Right cardiac atrium (tissue), 5 donors: ENCODE measurements around the gene EIF2B4. TPM values are rescaled to one million over a fixed set of nuclear protein-coding genes. Genes with fewer than 3 reads are reported as not detected.

Source experiments
- ATAC-seq, 2 donors: fragments of 200-7000 bp; cut with Tn5 transposase; one replicate each; pipeline versions ENCODE4 v1.8.0 to v1.9.1; 2020; ENCODE audit warnings: moderate library complexity in 2 of 2, mild to moderate bottlenecking in 1 of 2
- DNase-seq, 3 donors: peaks; one replicate each; pipeline ENCODE4 v3.0.0-alpha.2; 2020
- H3K27ac ChIP-seq: one replicate; pipeline ENCODE4 v1.5.1; 2013; ENCODE audit warnings: mild to moderate bottlenecking, low read length, control low read depth, moderate library complexity
- H3K27me3 ChIP-seq: one replicate; pipeline ENCODE4 v1.6.1; 2013; ENCODE audit not compliant: control insufficient read depth, insufficient read depth
- H3K4me1 ChIP-seq: one replicate; pipeline ENCODE4 v1.6.1; 2013; ENCODE audit warnings: low read length; ENCODE audit not compliant: control insufficient read depth, insufficient read depth
- H3K4me3 ChIP-seq: one replicate; pipeline ENCODE4 v1.5.1; 2013; ENCODE audit warnings: low read length, control low read depth
- H3K9me3 ChIP-seq: one replicate; pipeline ENCODE4 v1.6.1; 2013; ENCODE audit warnings: low read length; ENCODE audit not compliant: control insufficient read depth
- WGBS: extraction: QIAGEN DNeasy Blood & Tissue Kit; methylation state at CpG from one replicate; pipeline ENCODE4 v1.1.7; 2013; 5-methylcytosine and 5-hydroxymethylcytosine counted together
- intact Hi-C, 4 donors: fragments of 100-400 bp; cut with DNase I; formaldehyde crosslinking; loops; one replicate each; pipeline versions ENCODE4 v1.11.0 to v1.14.0; 2022 to 2023
- polyA plus RNA-seq: library from polyadenylated mRNA; stranded (reverse); fragments of 200-250 nt; gene quantifications from one replicate; pipeline ENCODE4 v1.2.3, GENCODE V29; 2013
- total RNA-seq, 4 donors: library from RNA; stranded (reverse); fragmentation: NEBNext Ultra II Directional; extraction: Animal tissue kit (Norgen Biotek cat#: 25700); gene quantifications; one replicate each; pipeline ENCODE4 v1.2.1, GENCODE V29; 2021
- donor health status: healthy with polysubstance abuse.
- donor health status: DM: no; HTN: yes; CAD: no.
- donor health status: DM: no; HTN: no; CAD: no.
- donor health status: DM: no; HTN: yes; CAD: no; lungs with severe emphysema.
- donor health status: DM: yes; HTN: yes; CAD: no.

Gene EIF2B4
- total and polyA plus RNA-seq, 5 donors, result 31.2 to 36.0 (median 33.8) TPM

DNA sequence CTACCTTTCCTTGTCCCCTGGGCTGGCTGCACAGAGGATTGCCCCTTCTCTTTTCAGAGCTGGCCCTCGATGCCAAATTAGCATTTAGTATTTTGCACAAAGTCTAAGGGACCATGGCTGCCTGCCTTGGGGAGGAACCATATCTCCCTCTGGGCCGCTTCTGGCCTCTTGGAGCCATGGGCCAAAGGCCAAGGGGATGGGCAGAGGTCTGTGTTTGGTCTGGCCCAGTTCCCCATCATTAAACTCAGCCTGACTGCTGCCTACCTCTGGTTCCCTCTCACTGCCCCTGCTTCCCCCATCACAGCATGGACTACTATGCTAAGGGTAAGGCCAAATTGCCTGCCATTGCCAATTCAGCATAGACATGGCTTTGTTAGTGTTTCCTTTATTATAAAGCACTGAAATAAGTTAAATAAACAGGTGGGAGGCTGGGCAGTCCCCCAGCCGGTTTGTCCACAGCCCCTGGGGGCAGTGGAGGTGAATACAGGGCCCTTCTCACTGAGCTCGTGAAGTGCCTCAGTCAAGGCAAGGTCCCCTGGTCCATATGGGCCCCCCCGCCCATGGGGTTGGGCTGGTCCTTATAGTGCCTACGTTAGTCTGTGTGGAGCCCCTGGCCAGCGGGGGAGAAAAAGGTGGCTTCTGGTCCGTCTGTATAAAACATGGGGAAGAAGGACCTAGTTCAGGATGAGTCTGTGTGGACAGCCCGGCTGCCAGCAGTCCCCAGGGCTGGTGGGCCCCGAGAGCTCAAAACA, 6.9 kb upstream of the EIF2B4 start:
- ATAC-seq, result no peak

DNA sequence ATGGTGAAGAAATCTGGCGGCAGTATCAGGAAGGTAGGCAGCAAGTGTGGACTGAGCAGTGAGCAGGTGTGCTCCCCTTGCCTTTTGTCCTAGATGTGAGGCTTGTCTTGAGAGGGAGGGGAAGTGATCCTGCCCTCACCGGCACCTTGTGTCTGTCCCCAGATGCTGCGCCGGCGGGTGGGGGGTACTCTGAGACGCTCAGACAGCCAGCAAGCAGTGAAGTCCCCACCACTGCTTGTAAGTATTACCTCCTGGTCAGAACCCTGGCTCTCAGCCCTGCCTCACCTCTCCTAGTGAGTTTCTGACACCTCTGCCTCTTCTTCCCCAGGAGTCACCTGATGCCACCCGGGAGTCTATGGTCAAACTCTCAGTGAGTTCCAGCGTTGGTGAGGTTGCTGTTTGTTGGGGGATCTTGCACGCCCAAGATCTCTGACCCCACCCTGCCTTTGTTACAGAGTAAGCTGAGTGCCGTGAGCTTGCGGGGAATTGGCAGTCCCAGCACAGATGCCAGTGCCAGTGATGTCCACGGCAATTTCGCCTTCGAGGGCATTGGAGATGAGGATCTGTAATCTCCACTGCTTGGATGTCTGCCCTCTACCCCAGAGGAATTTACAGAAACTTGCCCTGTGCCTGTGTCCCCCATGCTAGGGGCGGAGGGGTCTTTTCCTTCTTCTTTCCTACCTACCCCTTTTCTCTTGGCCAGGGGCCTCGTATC, 6.2 kb upstream of the EIF2B4 start:
- WGBS, result 80% methylated on average over 16 of the region's 16 CpGs
- DNase-seq, result peak in 1 of 3 donors; percentile 43
- H3K27ac ChIP-seq, result no peak overlapping the region

More for the DNA sequence above, 6.9 kb upstream of the EIF2B4 start:
- DNase-seq, result no peak
- no peaks in the 10 kb centered on the region for H3K27me3 ChIP-seq
- no peak overlapping the region for H3K4me3 ChIP-seq
- H3K27ac ChIP-seq, result no peak overlapping the region
- intact Hi-C loops, result no loop called here
- no peaks in the 10 kb centered on the region for H3K9me3 ChIP-seq
- peaks cover 5% of the 10 kb centered on the region for H3K4me1 ChIP-seq
- WGBS, result 64% methylated on average over 10 of the region's 10 CpGs

DNA sequence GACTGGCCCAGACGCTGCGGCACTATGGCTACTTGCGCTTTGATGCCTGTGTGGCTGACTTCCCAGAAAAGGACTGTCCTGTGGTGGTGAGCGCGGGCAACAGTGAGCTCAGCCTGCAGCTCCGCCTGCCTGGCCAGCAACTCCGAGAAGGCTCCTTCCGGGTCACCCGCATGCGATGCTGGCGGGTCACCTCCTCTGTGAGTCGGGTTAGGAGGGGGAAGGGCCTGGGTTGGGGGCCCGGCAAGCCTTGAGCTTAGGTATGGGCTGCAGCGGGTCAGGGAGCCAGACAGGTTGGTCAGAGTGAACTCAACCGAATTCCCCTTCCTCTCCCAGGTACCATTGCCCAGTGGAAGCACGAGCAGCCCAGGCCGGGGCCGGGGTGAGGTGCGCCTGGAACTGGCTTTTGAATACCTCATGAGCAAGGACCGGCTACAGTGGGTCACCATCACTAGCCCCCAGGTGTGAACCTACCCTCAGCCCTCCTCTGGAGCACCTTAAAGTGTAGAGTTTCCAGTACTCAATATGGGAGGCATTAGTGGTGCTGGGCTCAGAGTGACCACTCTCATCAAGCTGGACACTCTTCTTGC, 5.5 kb upstream of the EIF2B4 start:
- intact Hi-C loops, result no loop called here
- no peak overlapping the region for H3K4me3 ChIP-seq
- no peaks in the 10 kb centered on the region for H3K27me3 ChIP-seq
- no peaks in the 10 kb centered on the region for H3K9me3 ChIP-seq
- DNase-seq (peak in 1 of 3 donors; percentile 59), ATAC-seq (no peak)
- H3K27ac ChIP-seq, result no peak overlapping the region
- peaks cover 3% of the 10 kb centered on the region for H3K4me1 ChIP-seq
- whole genome bisulfite sequencing, result 88% methylated on average over 20 of the region's 20 CpGs

More for the DNA sequence above, 6.2 kb upstream of the EIF2B4 start:
- H3K9me3 ChIP-seq, result no peaks in the 10 kb centered on the region
- no peaks in the 10 kb centered on the region for H3K27me3 ChIP-seq
- H3K4me3 ChIP-seq, result no peak overlapping the region
- H3K4me1 ChIP-seq, result peaks cover 5% of the 10 kb centered on the region
- no peak for ATAC-seq
- intact Hi-C loops, result no loop called here

DNA sequence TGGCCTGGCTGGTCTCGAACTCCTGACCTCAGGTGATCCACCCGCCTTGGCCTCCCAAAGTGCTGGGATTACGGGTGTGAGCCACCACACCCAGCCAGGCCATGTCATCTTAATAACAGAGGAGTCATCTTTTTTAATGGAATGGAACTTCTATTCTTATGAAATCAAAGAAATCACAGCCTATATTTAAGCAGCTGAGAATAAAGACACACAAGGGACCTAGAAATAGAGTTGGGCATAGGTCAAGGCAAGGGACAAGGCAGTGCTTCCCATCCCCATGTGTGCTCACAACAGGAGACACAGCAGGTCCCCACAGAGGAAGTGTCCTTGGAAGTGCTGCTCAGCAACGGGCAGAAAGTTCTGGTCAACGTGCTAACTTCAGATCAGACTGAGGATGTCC, 3.4 kb upstream of the EIF2B4 start:
- no peak for DNase-seq
- intact Hi-C loops, result no loop called here
- Histone ChIP-seq H3K27me3 (no peaks in the 10 kb centered on the region), H3K4me3 (no peak overlapping the region), H3K9me3 (no peaks in the 10 kb centered on the region), H3K27ac (no peak overlapping the region), H3K4me1 (peaks cover 3% of the 10 kb centered on the region)
- no peak for ATAC-seq
- 82% methylated on average over 5 of the region's 5 CpGs for WGBS

DNA sequence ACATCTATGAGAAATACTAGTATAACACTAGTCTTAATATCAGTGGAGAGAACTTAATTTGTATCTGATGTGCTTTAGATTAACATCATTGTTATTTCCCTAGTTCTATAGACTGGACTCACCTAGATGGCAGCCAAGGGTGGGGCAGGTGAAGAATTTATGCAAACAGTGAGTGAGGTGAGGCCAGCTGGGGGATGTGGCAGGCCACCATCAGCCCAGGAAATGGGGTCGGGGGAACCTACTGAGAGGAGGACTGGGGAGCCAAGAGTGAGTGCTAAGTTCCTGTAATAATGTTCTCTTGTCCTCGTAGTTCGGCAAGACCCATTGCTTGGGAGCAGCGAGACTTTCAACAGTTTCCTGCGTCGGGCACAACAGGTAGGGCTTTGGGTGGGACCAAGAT, 2.8 kb upstream of the EIF2B4 start:
- no peak overlapping the region for H3K4me3 ChIP-seq
- H3K4me1 ChIP-seq, result peaks cover 3% of the 10 kb centered on the region
- no peak overlapping the region for H3K27ac ChIP-seq
- DNase-seq (no peak), ATAC-seq (no peak)
- WGBS, result 92% methylated on average over 6 of the region's 6 CpGs
- intact Hi-C loops, result no loop called here
- H3K9me3 ChIP-seq, result no peaks in the 10 kb centered on the region
- H3K27me3 ChIP-seq, result no peaks in the 10 kb centered on the region

DNA sequence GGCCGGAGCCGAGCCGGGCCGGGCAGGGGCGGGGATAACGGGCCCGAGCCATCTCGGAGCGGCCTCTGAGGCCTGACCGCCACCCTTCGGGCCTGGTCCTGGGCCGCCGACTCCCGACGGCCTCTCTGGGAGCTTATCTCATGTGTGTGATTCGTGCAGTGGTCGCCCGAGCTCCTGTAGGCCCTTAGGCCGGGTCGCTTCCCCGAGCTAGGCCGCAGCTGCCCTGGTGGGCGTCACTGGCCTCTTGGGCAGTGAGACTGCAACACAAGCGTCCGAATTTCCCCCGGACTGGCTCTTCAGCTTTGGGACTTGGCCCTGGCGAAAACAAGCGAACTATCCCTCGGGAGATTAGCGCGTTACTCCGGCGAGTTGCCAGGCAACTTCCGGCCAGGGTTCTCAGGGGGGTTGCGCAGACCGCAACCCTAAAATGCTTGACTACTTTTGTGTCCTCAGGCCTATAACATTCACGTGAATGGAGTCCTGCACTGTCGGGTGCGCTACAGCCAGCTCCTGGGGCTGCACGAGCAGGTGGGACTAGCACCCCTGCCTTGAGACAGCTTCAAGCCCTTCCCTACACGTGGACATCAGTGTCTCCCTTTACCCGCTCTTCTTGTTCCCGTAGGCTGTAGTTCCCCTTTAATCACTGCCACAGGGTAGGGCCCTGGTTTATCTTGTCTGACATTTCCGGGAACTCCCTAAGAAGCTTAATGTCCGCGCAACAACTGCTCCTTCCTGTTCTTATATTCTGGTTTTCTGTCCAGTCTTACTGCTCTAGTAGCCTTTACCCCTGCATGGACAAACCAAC, 880 bp upstream of the EIF2B4 start:
- peak in 2 of 3 donors; percentile 77 for DNase-seq
- H3K9me3 ChIP-seq, result no peaks in the 10 kb centered on the region
- peaks cover 3% of the 10 kb centered on the region for H3K4me1 ChIP-seq
- intact Hi-C loops, result no loop called here
- under 1% methylated on average over 46 of the region's 46 CpGs for WGBS
- H3K27me3 ChIP-seq, result no peaks in the 10 kb centered on the region
- peak; percentile 45 to 57 for ATAC-seq
- peak overlapping the region; percentile 70 for H3K4me3 ChIP-seq
- H3K27ac ChIP-seq, result peak overlapping the region; percentile 73

DNA sequence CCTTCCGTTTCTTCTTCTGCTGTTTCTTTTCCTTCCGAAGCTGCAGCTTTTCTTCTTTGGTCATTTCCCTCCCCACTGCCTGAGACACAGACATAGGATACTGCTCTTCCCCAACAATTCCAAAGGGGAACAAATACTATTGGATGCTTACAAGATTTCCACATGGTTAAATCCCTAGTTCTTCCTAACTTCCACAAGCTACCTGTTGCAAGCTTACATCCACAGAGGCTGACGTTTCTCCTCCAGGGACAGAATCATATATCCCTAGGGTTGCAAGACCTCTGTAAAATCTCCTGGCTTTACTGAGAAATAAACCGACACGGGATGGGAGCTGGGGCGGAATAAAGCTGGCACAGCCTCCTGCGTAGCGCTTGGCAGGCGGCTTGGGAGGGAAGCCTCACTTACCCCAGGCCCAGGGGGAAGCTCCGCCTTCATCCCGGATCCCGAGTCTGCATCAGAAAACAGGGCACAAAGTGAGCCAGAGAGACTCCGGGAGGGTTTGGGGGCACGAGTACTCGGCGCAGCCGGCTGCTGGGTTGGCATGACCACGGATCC, 590 bp downstream of the EIF2B4 start:
- H3K27ac ChIP-seq, result peak overlapping the region; percentile 75
- 2% methylated on average over 18 of the region's 18 CpGs for WGBS
- H3K4me3 ChIP-seq, result peak overlapping the region; percentile 60
- no peaks in the 10 kb centered on the region for H3K27me3 ChIP-seq
- no peaks in the 10 kb centered on the region for H3K9me3 ChIP-seq
- ATAC-seq, result peak; percentile 44 to 65
- H3K4me1 ChIP-seq, result peaks cover 3% of the 10 kb centered on the region
- DNase-seq, result peak in 1 of 3 donors; percentile 79
- intact Hi-C loops, result no loop called here

DNA sequence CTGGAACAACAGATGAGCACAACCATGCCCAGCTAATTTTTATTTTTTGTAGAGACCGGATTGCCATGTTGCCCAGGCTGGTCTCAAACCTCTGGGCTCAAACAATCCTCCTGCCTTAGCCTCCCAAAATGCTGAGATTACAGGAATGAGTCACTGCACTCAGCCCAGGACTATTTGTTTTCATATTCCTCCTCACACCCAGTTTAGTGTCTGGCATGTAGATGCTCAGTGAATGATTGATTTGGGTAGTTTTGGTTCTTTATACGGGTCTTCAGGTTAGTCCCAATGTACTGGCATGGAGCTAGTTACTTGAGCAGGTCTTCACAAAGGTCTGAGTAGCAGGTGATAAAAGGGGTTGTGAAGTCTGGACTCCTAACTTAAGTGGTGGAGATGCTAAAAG, 6.2 kb downstream of the EIF2B4 start:
- no peak overlapping the region for H3K27ac ChIP-seq
- no peaks in the 10 kb centered on the region for H3K9me3 ChIP-seq
- no peaks in the 10 kb centered on the region for H3K4me1 ChIP-seq
- DNase-seq, result no peak
- no peaks in the 10 kb centered on the region for H3K27me3 ChIP-seq
- H3K4me3 ChIP-seq, result no peak overlapping the region
- no peak for ATAC-seq
- intact Hi-C loops, result no loop called here
- 86% methylated on average over 2 of the region's 2 CpGs for WGBS

DNA sequence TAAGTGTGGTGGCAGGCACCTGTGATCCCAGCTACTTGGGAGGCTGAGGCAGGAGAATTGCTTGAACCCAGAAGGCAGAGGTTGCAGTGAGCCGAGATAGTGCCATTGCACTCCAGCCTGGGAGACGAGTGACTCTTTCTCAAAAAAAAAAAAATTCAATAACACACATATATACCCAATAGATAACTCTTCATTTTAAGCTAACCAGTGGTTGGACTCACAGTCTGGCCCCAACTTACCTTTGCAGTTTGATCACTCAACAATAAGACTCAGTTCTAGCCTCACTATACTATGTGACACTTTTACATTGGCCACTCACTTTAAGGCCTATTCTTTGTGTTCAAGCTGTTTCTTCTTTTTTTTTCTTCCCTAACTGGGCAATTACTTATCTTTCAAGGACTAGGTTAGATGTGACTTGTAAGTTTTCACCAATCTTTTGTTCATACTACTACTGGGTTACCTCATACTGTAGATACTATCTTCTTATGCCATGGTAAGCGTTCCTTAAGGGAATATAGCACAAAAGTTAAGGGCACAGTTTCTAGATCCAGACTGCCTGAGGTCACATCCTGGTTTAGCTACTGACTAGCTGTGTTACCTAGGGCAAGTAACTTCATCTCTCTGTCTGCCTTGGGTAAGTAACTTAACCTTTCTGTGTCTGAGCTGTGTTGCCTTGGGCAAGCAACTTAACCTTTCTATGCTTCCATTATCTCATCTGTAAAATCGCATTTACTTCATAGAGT, 7.3 kb downstream of the EIF2B4 start:
- intact Hi-C loops, result no loop called here
- ATAC-seq (no peak), DNase-seq (no peak)
- WGBS, result 90% methylated on average over 4 of the region's 4 CpGs
- Histone ChIP-seq H3K27me3 (no peaks in the 10 kb centered on the region), H3K4me1 (no peaks in the 10 kb centered on the region), H3K9me3 (no peaks in the 10 kb centered on the region), H3K27ac (no peak overlapping the region), H3K4me3 (no peak overlapping the region)
